ENCODE measurements around the gene PTHLH. TPM values are rescaled to one million over a fixed set of nuclear protein-coding genes. Genes with fewer than 3 reads are reported as not detected.

PTHLH gene
- total RNA-seq, 3 donors from 2014 or later (not counting 1 experiment from before 2014, with no cell fraction given): not detected

- no peaks in the 10 kb centered on the region for H3K9me3 ChIP-seq (ENCODE audit: control insufficient read depth, insufficient read depth, low read length)
- H3K27ac ChIP-seq (ENCODE audit: low read length): no peak overlapping the region
- DNase-seq (no peak), ATAC-seq (no peak)
- peaks cover 37% of the 10 kb centered on the region for H3K27me3 ChIP-seq (ENCODE audit: control insufficient read depth, insufficient read depth, low read length)
- no peak overlapping the region for H3K4me3 Mint-ChIP-seq
- no peaks in the 10 kb centered on the region for H3K36me3 Mint-ChIP-seq
- peaks cover 0 to 5% of the 10 kb centered on the region in 2 donors for H3K9me3 Mint-ChIP-seq
- H3K4me3 ChIP-seq (ENCODE audit: low read length): no peak overlapping the region
- 48% methylated on average over 2 of the region's 4 CpGs for WGBS (ENCODE audit: insufficient coverage)
- peaks cover 0 to 3% of the 10 kb centered on the region in 2 donors for H3K4me1 Mint-ChIP-seq
- TF ChIP-seq, protein P1, sequence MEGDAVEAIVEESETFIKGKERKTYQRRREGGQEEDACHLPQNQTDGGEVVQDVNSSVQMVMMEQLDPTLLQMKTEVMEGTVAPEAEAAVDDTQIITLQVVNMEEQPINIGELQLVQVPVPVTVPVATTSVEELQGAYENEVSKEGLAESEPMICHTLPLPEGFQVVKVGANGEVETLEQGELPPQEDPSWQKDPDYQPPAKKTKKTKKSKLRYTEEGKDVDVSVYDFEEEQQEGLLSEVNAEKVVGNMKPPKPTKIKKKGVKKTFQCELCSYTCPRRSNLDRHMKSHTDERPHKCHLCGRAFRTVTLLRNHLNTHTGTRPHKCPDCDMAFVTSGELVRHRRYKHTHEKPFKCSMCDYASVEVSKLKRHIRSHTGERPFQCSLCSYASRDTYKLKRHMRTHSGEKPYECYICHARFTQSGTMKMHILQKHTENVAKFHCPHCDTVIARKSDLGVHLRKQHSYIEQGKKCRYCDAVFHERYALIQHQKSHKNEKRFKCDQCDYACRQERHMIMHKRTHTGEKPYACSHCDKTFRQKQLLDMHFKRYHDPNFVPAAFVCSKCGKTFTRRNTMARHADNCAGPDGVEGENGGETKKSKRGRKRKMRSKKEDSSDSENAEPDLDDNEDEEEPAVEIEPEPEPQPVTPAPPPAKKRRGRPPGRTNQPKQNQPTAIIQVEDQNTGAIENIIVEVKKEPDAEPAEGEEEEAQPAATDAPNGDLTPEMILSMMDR (IDR thresholded peaks at IDR 0.05): no peak
- H3K27me3 Mint-ChIP-seq (ENCODE audit: low read depth in 2 of 2): peaks cover 26 to 72% of the 10 kb centered on the region in 2 donors
- H3K4me1 ChIP-seq (ENCODE audit: control insufficient read depth, insufficient read depth, low read length): peaks cover 2% of the 10 kb centered on the region
- H3K27ac Mint-ChIP-seq: no peak overlapping the region
- intact Hi-C loops (cut with micrococcal nuclease): no loop called here
- no peaks in the 10 kb centered on the region for H3K36me3 ChIP-seq (ENCODE audit: control insufficient read depth, insufficient read depth, low read length)
Measured at GRCh38 chr12:27964123-27964522, 8.4 kb downstream of the PTHLH start.

GRCh38 chr12:27960821-27961220 lies 11.7 kb downstream of the PTHLH start:
- H3K9me3 ChIP-seq (ENCODE audit: control insufficient read depth, insufficient read depth, low read length): no peaks in the 10 kb centered on the region
- WGBS (ENCODE audit: insufficient coverage): no CpG with 5 or more reads among the region's 3 CpGs
- no peak overlapping the region for H3K27ac ChIP-seq (ENCODE audit: low read length)
- Mint-ChIP-seq H3K4me1 (no peaks in the 10 kb centered on the region), H3K27ac (no peak overlapping the region), H3K4me3 (no peak overlapping the region), H3K9me3 (peaks cover 0 to 5% of the 10 kb centered on the region in 2 donors), H3K27me3 (ENCODE audit: low read depth in 2 of 2) (peaks cover 30 to 57% of the 10 kb centered on the region in 2 donors), H3K36me3 (no peaks in the 10 kb centered on the region)
- intact Hi-C loops (cut with micrococcal nuclease): no loop called here
- no peak for DNase-seq
- TF ChIP-seq, protein P1 (IDR thresholded peaks at IDR 0.05): no peak
- peaks cover 12% of the 10 kb centered on the region for H3K27me3 ChIP-seq (ENCODE audit: control insufficient read depth, insufficient read depth, low read length)
- no peak for ATAC-seq
- no peaks in the 10 kb centered on the region for H3K4me1 ChIP-seq (ENCODE audit: control insufficient read depth, insufficient read depth, low read length)
- no peak overlapping the region for H3K4me3 ChIP-seq (ENCODE audit: low read length)
- no peaks in the 10 kb centered on the region for H3K36me3 ChIP-seq (ENCODE audit: control insufficient read depth, insufficient read depth, low read length)

DNA sequence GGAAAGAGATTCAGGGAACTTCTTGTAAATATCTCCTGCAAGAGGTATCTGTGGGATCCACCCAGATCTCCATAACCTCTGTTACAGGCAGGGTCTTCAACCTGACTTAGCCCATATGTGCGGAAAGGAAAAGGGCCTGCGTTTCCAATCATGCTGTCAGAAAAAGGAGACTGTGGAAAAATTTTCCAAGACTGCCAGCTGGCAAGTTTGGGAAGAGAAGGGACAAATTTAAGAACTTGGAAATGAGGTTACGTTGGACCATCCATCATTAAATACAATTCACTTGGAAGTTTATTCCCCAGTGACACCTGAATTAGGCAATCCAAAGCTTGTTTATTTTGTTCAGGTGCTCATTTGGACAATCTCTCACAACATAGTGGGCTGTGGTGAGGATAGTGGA lies 13.9 kb downstream of the PTHLH start:
- DNase-seq: no peak
- 90% methylated on average over 2 of the region's 3 CpGs for WGBS (ENCODE audit: insufficient coverage)
- TF ChIP-seq, protein P1 (IDR thresholded peaks at IDR 0.05): no peak
- H3K4me3 ChIP-seq (ENCODE audit: low read length): no peak overlapping the region
- peaks cover 0 to 3% of the 10 kb centered on the region in 2 donors for H3K9me3 Mint-ChIP-seq
- H3K9me3 ChIP-seq (ENCODE audit: control insufficient read depth, insufficient read depth, low read length): no peaks in the 10 kb centered on the region
- intact Hi-C loops (cut with micrococcal nuclease): no loop called here
- H3K4me1 Mint-ChIP-seq: no peaks in the 10 kb centered on the region
- no peak overlapping the region for H3K4me3 Mint-ChIP-seq
- H3K4me1 ChIP-seq (ENCODE audit: control insufficient read depth, insufficient read depth, low read length): no peaks in the 10 kb centered on the region
- peaks cover 25 to 39% of the 10 kb centered on the region in 2 donors for H3K27me3 Mint-ChIP-seq (ENCODE audit: low read depth in 2 of 2)
- H3K36me3 Mint-ChIP-seq: no peaks in the 10 kb centered on the region
- H3K27ac ChIP-seq (ENCODE audit: low read length): no peak overlapping the region
- H3K36me3 ChIP-seq (ENCODE audit: control insufficient read depth, insufficient read depth, low read length): no peaks in the 10 kb centered on the region
- H3K27ac Mint-ChIP-seq: no peak overlapping the region
- no peak for ATAC-seq
- peaks cover 8% of the 10 kb centered on the region for H3K27me3 ChIP-seq (ENCODE audit: control insufficient read depth, insufficient read depth, low read length)

DNA sequence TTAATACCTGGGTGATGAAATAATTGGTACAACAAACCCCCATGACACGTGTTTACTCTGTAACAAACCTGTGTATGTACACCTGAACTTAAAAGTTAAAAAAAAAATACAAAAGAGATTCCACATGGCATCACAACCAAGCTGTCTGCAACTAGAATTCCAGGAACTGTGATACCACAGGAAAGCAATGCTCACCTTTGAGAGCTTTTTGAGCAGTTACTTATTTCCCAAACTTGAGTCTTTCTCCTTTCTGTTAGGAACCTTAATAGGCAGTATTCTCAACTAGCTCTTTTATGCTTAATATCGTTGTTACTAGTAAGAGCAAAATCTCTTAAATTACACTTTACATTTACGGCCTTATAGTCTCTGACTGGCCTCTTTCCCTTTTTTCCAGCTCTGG lies 15.2 kb downstream of the PTHLH start:
- TF ChIP-seq, protein P1 (IDR thresholded peaks at IDR 0.05): no peak
- ATAC-seq (no peak), DNase-seq (no peak)
- no peaks in the 10 kb centered on the region for H3K4me1 ChIP-seq (ENCODE audit: control insufficient read depth, insufficient read depth, low read length)
- intact Hi-C loops (cut with micrococcal nuclease): no loop called here
- no peaks in the 10 kb centered on the region for H3K36me3 Mint-ChIP-seq
- peaks cover 19 to 26% of the 10 kb centered on the region in 2 donors for H3K27me3 Mint-ChIP-seq (ENCODE audit: low read depth in 2 of 2)
- no peaks in the 10 kb centered on the region for H3K4me1 Mint-ChIP-seq
- H3K36me3 ChIP-seq (ENCODE audit: control insufficient read depth, insufficient read depth, low read length): no peaks in the 10 kb centered on the region
- peaks cover 8% of the 10 kb centered on the region for H3K27me3 ChIP-seq (ENCODE audit: control insufficient read depth, insufficient read depth, low read length)
- 82% methylated on average over 3 of the region's 3 CpGs for WGBS (ENCODE audit: insufficient coverage)
- no peak overlapping the region for H3K27ac Mint-ChIP-seq
- H3K4me3 Mint-ChIP-seq: no peak overlapping the region
- H3K4me3 ChIP-seq (ENCODE audit: low read length): no peak overlapping the region
- no peak overlapping the region for H3K27ac ChIP-seq (ENCODE audit: low read length)
- H3K9me3 ChIP-seq (ENCODE audit: control insufficient read depth, insufficient read depth, low read length): no peaks in the 10 kb centered on the region
- H3K9me3 Mint-ChIP-seq: no peaks in the 10 kb centered on the region
